SK-MEL-5 (cell line): ENCODE data around the gene UBA1. TPM values are rescaled to one million over a fixed set of nuclear protein-coding genes. Genes with fewer than 3 reads are reported as not detected.

Source experiments
- DNase-seq: peaks from one replicate; pipeline ENCODE4 v3.0.0-alpha.2; 2016; ENCODE audit warnings: low read depth, low spot score
- in situ Hi-C: cut with HindIII; loops from 2 replicates; pipeline ENCODE4 v1.10.0; 2016; ENCODE audit warnings: low sequenced_read_pairs, high pct_unique_total_duplicates, low pct_unique_long_range_greater_than_20kb
- total RNA-seq: library from RNA; depleted of rRNA; stranded (reverse); fragments of >200 nt; shearing (Covaris generic); gene quantifications from 2 replicates; pipeline ENCODE4 v1.2.3, GENCODE V29; 2014

UBA1 gene
- total RNA-seq, 1 experiment from 2014 or later: 169 TPM

- no peak for DNase-seq
- in situ Hi-C loops: no loop called here
These were observed 27.5 kb upstream of the UBA1 start for GRCh38 chrX:47166126-47166525.

GRCh38 chrX:47168495-47169073, 25.0 kb upstream of the UBA1 start:
- DNase-seq: no peak
- in situ Hi-C loops: no loop called here

GRCh38 chrX:47169273-47169672, 24.4 kb upstream of the UBA1 start:
- in situ Hi-C loops: no loop called here
- no peak for DNase-seq

- DNase-seq: no peak
- in situ Hi-C loops: no loop called here
These were observed 23.7 kb upstream of the UBA1 start for GRCh38 chrX:47169726-47170515.

GRCh38 chrX:47170861-47171692, 22.6 kb upstream of the UBA1 start:
- DNase-seq: no peak
- in situ Hi-C loops: no loop called here

GRCh38 chrX:47171996-47172395, 21.6 kb upstream of the UBA1 start:
- no peak for DNase-seq

GRCh38 chrX:47172549-47172948, 21.1 kb upstream of the UBA1 start:
- in situ Hi-C loops: no loop called here
- DNase-seq: no peak

More at GRCh38 chrX:47171996-47172395, 21.6 kb upstream of the UBA1 start:
- in situ Hi-C loops: no loop called here

- DNase-seq: no peak
- in situ Hi-C loops: no loop called here
These were observed 20.4 kb upstream of the UBA1 start for GRCh38 chrX:47172971-47173792.

GRCh38 chrX:47174376-47174775, 19.3 kb upstream of the UBA1 start:
- DNase-seq: no peak
- in situ Hi-C loops: no loop called here

GRCh38 chrX:47174846-47175587, 18.6 kb upstream of the UBA1 start:
- no peak for DNase-seq
- in situ Hi-C loops: no loop called here

- in situ Hi-C loops: no loop called here
- no peak for DNase-seq
These were observed 18.0 kb upstream of the UBA1 start for GRCh38 chrX:47175588-47175980.

- in situ Hi-C loops: no loop called here
- no peak for DNase-seq
These were observed 17.4 kb upstream of the UBA1 start for GRCh38 chrX:47176101-47176740.

GRCh38 chrX:47177079-47177478, 16.6 kb upstream of the UBA1 start:
- DNase-seq: no peak
- in situ Hi-C loops: no loop called here

- in situ Hi-C loops: no loop called here
- no peak for DNase-seq
These were observed 15.3 kb upstream of the UBA1 start for GRCh38 chrX:47178337-47178736.

GRCh38 chrX:47179221-47179927, 14.3 kb upstream of the UBA1 start:
- in situ Hi-C loops: no loop called here
- DNase-seq: no peak

GRCh38 chrX:47179928-47180255, 13.7 kb upstream of the UBA1 start:
- in situ Hi-C loops: no loop called here
- DNase-seq: no peak
